GM19438 (cell line): ENCODE data around the gene GRIN1.

Experiments
- ATAC-seq: cut with Tn5 transposase; IDR thresholded peaks from one replicate; pipeline ENCODE4 v1.9.1; 2021; ENCODE audit warnings: low read depth; ENCODE audit not compliant: unreplicated experiment

GRIN1 gene

DNA sequence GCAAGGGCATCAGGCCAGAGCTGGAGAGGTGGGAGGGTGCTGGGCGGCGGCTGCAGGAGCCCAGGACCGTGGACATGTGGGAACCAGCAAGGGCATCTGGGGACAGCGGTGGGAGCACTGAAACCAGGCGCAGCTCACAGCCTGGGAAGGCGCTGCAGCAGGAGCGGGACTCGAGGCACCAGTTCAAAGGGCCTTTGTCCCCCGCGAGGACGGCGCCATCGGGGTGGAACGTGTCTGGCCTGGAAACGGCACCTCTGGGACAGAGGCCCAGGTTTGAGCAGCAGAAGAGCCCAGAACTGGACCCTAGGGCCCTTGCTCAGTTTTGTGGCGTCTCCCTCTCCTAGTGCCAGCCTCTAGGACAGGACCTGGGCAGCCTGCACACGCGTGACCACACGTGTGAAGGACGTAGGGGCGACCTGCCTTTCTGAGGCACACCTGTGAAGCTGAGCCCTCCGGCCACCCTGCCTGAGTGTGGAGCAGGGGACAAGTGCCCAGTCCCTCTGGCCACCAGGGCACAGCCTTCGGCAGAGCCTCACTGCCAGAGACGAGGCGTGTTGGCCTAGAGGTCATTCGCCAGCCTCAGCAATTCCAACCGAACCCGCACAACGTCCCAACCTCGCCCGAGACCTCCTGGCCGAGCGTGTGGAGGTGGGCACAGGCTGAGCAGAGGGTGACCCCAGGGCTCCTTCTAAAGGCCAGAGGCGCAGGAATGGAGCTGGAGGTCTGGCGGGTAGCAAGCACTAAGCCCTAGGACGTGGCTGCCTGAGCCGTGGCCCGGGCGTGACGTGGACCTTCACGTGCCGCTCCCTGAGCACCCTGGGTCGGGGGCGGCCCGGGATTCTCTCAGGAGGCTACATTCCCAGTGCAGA is 35.1 kb downstream of the GRIN1 start:
- no peak for ATAC-seq

DNA sequence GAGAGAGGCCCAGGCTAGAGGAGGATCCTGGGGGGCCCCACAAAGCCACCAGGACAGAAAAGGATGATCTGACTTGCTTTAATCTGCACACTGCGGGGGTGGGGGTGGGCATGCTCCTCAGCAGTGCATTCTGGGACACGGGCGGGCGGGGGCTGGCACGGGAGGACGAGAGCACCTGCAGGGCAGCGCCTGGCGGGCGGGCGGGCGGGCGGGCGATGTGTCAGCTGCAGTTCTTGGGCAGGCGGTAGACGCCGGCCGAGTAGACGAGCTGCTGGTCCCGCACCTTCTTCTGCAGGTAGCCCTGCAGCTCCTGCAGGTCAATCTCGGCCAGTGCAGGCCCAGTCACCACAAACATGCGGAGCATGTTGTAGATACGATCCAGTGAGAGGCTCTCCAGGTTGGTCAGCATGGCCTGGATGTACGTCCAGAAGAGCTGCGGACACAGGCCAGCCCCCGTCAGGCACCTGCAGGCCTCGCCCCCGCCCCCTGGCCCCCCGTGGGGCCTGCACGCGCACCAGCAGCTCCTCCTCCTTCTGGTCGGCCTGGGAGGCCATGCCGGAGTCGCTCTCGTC is 35.9 kb downstream of the GRIN1 start:
- ATAC-seq = no peak

DNA sequence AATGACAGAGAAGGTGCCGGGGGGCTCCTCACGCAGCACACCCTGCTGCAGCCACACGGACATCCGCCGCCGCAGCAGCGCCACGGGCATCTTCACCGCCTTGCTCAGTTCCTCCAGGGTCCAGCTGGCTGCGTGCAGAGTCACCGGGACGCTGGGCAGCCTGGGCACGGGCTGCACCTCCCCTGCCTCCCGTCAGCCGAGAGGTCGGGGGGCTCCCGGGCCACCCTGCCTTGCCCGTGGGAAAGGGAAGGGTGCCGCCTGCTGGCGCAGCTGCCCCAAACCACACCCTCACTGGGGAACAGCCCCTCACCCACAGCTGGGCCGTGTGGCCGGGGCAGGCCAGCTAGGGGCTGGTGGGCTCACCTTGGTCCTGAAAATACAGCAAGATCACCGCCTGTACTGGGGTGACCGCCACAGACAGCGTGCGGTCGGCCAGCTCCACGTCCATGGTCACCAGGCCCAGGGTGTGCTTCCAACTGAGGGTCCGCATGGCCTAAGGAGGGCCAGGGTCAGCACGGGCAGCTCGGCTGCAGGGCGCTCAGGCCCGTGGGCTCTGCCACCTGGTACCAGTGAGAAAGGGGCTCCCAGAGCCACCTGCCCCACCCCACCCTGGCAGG is 36.5 kb downstream of the GRIN1 start:
- ATAC-seq = no peak

DNA sequence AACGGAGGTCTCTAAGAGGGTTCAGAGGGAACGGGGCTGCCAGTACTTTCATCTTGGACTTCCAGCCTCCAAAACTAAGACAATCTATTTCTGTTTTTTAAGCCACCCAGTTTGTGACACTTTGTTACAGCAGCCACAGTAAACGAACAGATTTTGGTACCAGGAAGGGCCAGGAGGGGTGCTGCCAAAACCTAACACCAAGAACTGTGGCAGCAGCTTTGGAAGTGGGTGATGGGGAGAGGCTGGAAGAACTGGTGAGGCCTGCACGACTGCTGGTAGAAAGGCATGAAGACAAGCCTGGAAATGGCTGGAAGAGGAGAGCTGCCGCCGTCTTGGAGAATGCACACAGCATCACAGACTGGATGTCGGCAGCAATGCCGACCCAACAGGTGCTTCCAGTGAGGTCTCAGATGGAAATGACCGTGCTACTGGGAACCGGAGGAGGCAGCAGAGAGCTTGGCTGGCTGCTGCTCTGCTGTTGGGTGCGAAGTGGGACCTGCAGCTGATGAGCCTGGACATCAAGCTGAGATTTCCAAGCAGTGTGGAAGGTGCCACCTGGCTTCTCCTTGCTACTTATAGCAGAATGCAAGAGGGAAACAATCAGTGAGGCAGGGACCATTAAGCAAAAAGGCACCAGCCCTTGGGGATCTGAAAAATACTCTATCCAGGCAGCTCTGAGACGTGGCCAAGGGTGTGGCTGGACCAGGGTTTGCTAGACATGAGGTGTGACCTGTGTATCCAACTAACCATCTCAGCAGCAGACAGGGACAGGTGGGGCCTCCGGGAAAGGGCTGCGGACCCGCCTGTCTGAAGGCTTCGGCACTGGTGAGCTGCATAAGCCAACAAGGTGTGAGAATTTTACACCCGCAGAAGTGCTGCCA is 37.6 kb downstream of the GRIN1 start:
- no peak for ATAC-seq

DNA sequence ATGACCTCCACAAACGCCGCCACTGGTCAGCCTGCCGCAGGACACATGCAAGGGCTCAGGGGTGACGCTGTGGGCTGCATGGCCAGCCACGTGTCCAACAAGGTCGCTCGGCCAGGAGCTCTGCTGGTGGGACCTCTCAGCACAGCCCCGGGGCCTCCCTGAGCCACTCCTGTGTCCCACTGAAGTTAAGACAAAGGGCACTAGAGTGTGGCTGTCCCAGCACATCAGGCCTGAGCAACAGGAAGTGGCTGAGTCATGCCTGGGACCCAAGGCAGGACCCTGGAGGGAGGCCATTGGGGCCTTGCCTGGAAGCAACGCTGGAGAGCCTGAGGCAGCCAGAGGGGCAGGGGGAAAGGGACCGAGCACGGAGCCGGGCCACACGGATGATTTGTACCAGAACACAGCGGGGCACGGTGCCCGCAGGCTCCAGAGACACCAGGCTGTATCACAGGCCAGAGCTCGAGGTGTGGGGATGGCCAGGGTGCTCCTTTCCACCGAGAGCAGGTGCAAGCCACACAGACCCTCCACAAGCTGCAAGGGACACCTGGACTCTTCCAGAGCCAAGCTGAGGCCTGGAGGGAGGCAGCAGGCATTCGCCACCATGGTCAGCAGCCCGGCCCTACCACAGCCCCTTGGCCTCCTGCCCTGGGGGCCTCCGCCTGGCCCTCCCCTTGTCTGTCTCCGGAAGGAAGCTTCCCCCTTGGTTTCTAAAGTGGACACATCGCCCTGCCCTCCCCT is 39.4 kb downstream of the GRIN1 start:
- ATAC-seq = no peak

DNA sequence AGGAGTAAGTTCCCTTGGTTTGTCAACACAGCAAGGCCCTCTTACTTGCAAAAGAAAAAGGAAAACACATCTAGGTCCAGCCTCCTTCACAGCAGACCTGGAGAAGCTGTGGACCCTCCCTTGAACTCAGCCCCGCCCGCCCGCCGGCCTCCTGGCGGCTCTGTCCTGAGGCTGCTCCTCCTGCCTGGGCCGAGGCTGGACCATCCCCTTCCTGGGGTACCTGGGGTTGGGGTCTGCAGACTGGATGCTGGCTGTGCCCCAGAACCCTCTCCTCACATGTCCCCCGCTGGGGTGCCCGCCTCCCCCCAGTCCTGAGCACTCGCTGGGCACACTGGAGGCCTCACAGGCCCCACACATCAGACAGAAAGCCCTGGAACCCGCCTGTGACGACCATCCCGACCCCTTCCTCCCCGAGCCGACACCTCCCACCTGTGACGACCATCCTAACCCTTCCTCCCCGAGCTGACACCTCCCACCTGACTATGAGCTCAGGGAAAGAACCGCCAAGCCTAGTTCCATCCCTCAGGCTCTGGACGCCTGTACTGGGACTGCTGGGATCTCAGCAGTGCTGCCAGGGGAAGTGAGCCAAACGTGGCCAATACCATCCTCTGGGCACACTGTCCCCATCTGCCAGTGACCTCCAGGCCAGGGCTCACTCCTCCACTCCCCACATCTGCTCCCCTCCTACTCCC is 40.1 kb downstream of the GRIN1 start:
- no peak for ATAC-seq

DNA sequence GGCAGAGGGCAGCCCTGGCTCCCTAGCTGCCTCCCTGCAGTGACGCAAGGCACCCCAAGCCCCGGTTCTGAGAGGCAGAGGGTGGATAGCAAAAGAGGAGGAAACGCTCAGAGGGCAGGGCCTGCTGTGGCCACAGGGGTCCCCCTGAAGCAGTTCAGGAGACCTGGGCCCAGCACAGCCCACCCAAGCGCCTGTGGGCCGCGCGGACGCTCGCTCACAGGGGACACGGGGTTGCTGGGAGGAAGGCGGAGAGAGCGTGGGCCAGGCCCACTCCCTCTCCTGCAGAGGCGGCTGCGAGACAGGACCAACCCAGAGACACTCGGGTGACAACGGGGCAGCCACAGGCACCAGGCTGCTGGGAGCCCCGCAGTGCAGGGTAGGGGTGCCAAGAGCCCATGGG is 40.8 kb downstream of the GRIN1 start:
- ATAC-seq = no peak

DNA sequence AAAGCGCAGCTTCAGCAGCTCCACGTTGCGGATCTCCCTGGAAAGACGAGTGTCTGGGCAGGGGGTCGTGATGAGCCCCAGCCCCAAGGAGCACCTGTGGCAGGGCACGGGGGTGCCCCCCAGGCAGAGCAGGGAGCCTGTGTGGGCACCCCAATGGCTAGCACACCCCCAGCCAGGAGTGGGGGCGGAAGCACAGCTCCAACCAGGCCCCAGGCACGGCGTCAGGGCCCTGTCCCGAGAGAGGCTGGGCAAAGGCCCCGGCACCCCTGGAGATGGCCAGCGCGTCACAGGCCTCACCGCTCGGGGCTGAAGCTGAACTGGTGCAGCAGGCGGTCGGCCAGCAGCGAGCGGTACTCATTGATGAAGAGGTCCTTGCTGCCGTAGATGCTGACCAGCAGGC is 41.5 kb downstream of the GRIN1 start:
- ATAC-seq = no peak

DNA sequence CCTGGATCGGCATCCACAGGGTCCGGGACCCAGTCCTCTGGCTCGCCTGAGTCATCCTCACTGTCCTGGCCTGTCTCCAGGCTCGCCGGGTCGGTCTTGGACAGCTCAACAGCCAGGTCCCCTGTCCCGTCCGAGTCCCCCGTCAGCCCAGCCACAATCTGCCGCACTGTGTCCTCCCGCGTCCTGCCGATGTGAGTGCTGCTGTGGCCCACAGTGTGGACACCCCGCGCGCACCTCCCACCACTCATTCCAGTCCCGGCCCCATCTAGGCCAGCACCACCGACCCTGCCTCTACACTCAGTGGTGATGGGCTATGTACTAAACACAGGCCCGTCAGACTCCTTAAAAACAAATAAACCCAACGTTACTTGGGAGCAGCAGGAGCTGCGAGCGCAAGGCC is 42.7 kb downstream of the GRIN1 start:
- no peak for ATAC-seq

DNA sequence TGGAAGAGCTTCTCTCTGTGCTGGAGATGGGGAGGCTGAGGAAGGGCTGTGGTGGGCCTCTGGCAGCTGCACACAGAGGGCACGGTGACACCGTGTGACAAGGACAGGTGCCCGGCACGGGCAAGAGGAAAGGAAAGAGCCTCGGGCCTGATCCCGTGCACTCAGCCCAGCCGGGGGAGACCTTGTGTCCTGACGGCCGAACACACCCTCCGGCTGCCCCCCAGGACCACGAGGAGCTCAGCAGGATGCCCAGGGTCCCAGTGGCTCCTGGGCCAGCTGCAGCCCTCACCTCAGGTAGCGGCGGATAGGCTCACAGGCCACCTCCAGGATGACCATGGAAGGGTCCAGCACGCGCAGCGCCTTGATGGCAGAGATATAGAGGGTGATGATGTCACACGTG is 43.9 kb downstream of the GRIN1 start:
- no peak for ATAC-seq

DNA sequence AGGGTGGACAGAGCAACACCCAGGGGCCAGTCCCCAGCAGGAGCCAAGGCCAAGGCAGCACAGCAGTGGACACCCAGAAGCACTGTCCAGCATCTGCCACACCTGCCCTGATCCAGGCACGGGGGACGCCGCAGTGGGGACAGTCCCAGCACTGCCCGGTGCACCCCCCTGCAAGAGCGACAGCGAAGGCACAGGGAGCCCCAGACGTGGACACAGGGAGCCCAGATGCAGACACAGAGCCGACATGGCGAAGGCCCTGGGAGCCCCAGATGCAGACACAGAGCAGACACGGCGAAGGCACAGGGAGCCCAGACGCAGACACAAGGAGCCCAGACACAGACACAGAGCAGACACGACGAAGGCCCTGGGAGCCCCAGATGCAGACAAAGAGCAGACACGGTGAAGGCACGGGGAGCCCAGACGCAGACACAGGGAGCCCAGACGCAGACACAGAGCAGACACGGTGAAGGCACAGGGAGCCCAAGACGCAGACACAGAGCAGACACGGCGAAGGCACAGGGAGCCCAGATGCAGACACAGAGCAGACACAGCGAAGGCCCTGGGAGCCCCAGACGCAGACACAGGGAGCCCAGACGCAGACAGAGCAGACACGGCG is 45.1 kb downstream of the GRIN1 start:
- no peak for ATAC-seq

DNA sequence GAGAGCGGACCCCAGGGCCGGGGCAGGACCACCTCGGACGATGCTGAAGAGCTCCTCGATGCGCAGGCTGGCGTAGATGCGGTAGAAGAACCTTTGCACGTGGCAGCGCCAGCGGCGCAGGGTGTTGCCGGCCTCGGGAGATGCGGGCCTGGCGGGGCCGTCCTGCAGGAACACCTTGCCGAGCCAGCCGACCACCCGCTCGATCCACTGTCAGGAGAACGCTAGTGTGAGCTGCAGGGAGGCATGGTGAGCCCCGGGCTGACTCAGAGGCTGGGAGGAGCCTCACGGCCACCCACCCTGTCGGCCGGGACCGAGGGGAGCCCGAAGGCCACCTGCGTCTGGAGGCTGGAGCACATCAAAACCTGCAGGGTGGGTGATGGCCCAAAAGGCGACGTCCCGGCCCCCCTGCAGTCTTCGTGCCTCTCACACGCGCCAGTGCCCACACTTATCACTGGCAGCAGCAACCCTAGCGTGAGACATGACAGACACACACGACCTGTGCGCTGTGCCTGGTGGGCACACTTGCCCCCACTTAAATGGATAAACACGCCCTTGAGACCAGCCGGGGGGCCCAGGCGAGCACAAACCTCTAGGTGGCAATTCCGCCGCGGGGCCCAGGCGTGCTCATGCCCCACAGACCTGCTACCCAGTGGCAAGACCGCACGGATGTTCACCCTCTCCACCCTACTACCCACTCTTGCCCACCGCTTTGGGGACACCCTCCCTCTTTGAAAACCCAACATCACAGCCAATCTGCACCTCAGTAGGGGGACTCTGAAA is 46.1 kb downstream of the GRIN1 start:
- ATAC-seq = no peak

DNA sequence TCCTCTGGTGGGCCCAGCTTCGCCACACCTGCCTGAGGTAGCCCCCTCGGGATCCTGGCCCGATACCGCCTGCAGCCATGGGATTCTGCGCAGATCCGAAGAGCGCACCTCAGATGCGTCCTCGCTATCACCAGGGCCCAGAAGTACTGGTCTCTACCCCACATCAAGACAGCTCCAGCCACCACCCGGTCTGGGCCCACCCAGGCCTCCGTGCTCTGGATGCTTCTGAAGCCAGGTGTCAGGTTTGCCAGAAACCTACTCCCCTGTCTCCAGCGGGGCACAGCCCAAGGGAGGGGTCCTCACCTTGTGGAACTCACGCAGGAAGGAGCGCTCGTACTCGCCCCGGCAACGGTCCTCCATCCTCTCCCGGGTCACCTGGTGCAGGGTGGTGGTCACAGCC is 47.0 kb downstream of the GRIN1 start:
- ATAC-seq = no peak

DNA sequence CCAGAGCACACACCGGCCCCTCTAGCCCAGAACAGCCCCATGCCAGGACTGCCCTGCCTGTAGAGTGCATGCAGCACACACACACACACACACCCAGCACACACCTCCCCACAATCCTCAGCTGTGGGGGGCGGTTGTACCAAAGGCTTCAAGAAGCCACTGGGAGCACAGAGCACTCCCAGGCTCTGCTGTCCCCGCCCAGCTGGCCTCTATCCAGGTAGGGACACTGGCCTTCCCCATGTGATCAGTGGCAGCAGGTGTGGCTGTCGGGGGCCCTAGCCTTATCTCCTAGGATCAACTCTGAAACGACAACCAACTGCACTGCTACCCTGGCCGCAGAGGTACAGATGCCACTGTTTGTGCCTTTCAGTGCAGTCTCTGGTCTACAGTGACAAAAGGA is 47.4 kb downstream of the GRIN1 start:
- no peak for ATAC-seq

DNA sequence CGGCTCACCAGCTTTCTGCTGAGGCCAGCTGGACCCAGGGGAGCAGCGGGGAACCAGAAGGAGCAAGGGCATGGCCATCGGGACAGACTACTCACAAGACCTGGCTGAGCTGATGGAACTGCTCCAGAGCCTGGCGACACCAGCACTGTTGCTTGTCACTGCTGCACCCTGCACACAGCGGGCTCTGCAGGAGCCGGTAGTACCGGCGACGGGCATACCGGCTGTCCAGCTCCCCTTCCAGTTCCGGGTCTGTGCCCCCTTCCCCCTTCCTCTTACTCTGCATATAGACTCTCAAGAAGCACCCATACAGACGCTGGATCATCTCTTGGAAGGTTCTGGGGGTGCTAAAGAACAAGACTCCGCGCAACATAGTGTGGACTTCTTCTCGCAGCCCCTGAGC is 48.4 kb downstream of the GRIN1 start:
- no peak for ATAC-seq

DNA sequence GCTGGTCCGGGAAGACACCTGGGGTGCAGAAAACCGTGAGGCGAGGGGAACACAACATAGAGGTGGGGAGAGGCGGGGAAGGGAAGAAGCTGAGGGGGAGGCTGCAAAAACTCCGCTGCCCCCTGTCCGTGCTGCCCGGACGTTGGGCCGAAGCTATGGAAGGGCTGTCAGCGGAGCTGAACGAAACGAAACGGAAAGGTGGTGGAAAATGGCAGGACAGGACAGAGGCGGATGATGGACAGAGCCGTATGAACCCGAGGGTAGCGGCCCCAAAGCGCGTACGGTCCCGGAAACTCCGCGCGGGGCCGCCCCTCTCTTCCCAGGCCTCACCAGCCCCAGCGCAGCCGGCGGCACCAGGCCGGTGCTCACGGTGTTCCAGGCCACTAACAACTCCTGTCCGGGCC is 49.1 kb downstream of the GRIN1 start:
- no peak for ATAC-seq

DNA sequence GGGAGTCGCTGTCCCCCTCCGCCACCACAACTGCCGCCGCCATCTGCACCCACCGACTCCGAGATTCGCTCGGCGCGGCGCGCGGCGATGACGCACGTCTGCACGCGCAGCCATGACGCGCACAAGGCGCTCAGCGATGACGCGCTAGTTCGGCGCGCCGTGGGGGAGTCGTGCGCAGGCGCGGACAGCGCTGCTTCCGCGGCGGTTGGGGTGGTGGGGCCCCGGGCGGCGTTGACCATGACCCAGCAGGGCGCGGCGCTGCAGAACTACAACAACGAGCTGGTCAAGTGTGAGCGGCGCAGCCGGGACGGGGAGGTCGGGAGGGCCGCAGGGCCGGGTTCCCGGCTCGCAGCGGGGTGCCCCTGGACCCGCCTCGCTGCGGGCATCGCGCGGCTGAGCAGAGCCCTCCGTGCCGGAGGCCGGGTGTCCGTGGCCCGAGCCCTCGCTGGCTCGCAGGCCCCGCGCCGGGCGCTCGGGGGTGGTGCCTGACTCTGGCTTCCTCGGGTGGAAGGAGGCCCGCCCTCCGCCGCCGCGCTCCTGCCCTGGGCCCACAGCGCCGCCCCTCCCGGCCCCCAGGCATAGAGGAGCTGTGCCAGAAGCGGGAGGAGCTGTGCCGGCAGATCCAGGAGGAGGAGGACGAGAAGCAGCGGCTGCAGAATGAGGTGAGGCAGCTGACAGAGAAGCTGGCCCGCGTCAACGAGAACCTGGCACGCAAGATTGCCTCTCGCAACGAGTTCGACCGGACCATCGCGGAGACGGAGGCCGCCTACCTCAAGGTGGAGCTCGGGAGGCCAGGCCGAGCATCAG is 49.7 kb downstream of the GRIN1 start, which contains the start of the genes ANAPC2 and SSNA1:
TSS of gene ANAPC2 (minus strand) at position 71 of the 807 bp plus-strand sequence. CDS start at position 43, 28 bp downstream.
TSS of gene SSNA1 (plus strand) at position 187 of the 807 bp plus-strand sequence. CDS start at position 238, 51 bp downstream.
- ATAC-seq = peak; percentile 75
